Osteocyte (in vitro differentiated cells): ENCODE data around the gene TRIM52. TPM values are rescaled to one million over a fixed set of nuclear protein-coding genes. Genes with fewer than 3 reads are reported as not detected.

Experiments
- DNase-seq: peaks from one replicate; pipeline ENCODE4 v3.0.0; 2021; ENCODE audit warnings: mixed read lengths; ENCODE audit not compliant: unreplicated experiment; ENCODE audit errors: extremely low spot score
- H3K27ac Mint-ChIP-seq: one replicate; pipeline ENCODE4 v1.8.0; 2021; ENCODE audit warnings: mild to moderate bottlenecking, mixed read lengths; ENCODE audit not compliant: unreplicated experiment
- H3K27me3 Mint-ChIP-seq: one replicate; pipeline ENCODE4 v1.8.0; 2021; ENCODE audit warnings: mixed read lengths; ENCODE audit not compliant: unreplicated experiment
- H3K36me3 Mint-ChIP-seq: one replicate; pipeline ENCODE4 v1.8.0; 2021; ENCODE audit warnings: mixed read lengths; ENCODE audit not compliant: unreplicated experiment
- H3K4me1 Mint-ChIP-seq: one replicate; pipeline ENCODE4 v1.8.0; 2021; ENCODE audit warnings: mixed read lengths; ENCODE audit not compliant: unreplicated experiment
- H3K4me3 Mint-ChIP-seq: one replicate; pipeline ENCODE4 v1.8.0; 2021; ENCODE audit warnings: mild to moderate bottlenecking, moderate library complexity, mixed read lengths; ENCODE audit not compliant: unreplicated experiment
- H3K9me3 Mint-ChIP-seq: one replicate; pipeline ENCODE4 v1.8.0; 2021; ENCODE audit warnings: mixed read lengths; ENCODE audit not compliant: unreplicated experiment
- total RNA-seq: library from RNA; stranded (reverse); gene quantifications from 2 replicates; pipeline ENCODE4 v1.2.1, GENCODE V29; 2021
- TF ChIP-seq, protein P1 (sequence below): fragments of 200-600 bp; sonication (generic); IDR thresholded peaks from 2 replicates; pipeline ENCODE4 v1.5.0; 2021; ENCODE audit warnings: antibody characterized with exemption, mild to moderate bottlenecking, moderate library complexity

Gene TRIM52
- total RNA-seq, 1 donor from 2014 or later: 12.8 TPM

DNA sequence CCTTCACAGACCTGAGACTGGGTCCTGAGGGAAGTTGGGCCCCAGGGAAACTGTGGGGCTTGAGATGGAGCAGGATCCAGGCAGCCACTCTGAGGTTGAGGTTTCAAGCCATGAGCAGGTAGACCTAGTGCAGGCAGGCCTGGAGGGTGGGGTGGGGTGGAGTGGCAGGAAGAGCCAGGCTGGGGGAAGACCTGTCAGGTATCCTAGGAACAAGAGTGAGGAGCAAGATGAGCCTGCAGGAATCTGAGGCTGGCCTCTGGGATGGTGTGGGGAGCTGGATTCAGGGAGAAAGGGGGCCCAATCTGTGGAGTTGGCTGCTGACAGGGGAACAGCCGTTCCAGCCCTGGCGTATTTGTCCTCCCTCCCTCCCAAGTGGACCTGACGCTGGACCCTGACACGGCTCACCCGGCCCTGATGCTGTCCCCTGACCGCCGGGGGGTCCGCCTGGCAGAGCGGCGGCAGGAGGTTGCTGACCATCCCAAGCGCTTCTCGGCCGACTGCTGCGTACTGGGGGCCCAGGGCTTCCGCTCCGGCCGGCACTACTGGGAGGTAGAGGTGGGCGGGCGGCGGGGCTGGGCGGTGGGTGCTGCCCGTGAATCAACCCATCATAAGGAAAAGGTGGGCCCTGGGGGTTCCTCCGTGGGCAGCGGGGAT, 27.0 kb downstream of the TRIM52 start:
- H3K27me3 Mint-ChIP-seq: no peaks in the 10 kb centered on the region
- H3K4me1 Mint-ChIP-seq: peaks cover 11% of the 10 kb centered on the region
- DNase-seq: no peak
- H3K9me3 Mint-ChIP-seq: no peaks in the 10 kb centered on the region
- no peak overlapping the region for H3K27ac Mint-ChIP-seq
- TF ChIP-seq, protein P1, sequence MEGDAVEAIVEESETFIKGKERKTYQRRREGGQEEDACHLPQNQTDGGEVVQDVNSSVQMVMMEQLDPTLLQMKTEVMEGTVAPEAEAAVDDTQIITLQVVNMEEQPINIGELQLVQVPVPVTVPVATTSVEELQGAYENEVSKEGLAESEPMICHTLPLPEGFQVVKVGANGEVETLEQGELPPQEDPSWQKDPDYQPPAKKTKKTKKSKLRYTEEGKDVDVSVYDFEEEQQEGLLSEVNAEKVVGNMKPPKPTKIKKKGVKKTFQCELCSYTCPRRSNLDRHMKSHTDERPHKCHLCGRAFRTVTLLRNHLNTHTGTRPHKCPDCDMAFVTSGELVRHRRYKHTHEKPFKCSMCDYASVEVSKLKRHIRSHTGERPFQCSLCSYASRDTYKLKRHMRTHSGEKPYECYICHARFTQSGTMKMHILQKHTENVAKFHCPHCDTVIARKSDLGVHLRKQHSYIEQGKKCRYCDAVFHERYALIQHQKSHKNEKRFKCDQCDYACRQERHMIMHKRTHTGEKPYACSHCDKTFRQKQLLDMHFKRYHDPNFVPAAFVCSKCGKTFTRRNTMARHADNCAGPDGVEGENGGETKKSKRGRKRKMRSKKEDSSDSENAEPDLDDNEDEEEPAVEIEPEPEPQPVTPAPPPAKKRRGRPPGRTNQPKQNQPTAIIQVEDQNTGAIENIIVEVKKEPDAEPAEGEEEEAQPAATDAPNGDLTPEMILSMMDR: no peak
- peaks cover 42% of the 10 kb centered on the region for H3K36me3 Mint-ChIP-seq
- no peak overlapping the region for H3K4me3 Mint-ChIP-seq

DNA sequence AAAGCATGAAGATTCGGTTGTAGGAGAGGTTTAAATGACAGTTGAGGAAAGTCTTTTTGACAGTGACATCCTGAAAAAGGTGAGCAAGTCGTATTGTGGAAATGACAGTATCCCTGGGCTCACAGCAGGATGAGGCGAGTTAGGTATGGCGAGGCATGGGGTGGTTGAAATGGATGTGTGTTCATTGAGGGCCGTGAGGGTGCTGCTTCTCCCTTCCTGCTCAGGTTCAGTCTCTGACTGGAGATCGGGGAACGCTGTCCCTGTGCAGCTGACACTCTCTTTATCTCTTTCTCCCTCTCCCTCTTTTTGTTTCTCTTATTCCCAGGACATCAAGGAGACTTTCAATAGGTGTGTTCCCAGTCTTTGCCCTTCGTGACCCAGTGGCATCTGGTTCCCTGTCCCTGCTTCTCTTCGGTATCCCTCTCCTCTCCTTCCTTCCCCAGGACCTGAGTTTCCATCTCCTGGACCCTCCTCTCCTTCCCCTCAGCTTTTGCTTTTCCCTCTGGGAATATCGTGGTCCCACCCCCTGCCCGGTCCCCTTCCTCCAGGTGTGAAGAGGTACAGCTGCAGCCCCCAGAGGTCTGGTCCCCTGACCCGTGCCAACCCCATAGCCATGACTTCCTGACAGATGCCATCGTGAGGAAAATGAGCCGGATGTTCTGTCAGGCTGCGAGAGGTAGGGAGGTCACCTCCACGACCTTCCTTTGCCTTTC, 27.7 kb downstream of the TRIM52 start:
- Mint-ChIP-seq H3K4me3 (no peak overlapping the region), H3K9me3 (no peaks in the 10 kb centered on the region), H3K36me3 (peaks cover 36% of the 10 kb centered on the region), H3K27me3 (no peaks in the 10 kb centered on the region), H3K27ac (peak overlapping the region; percentile 41), H3K4me1 (peaks cover 9% of the 10 kb centered on the region)
- DNase-seq: no peak
- TF ChIP-seq, protein P1: no peak

DNA sequence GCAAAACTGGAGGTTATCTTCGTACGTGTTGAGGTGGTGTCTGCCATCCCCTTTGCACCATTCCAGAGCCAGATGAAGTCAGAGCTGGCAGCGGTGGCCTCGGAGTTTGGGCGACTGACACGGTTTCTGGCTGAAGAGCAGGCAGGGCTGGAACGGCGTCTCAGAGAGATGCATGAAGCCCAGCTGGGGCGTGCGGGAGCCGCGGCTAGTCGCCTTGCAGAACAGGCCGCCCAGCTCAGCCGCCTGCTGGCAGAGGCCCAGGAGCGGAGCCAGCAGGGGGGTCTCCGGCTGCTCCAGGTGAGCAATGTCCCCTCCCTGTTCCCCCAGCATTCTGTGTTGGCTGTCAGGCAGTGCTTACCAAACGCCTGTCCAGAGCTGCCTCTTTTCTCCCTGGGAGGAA, 28.4 kb downstream of the TRIM52 start:
- Mint-ChIP-seq H3K27ac (no peak overlapping the region), H3K36me3 (peaks cover 30% of the 10 kb centered on the region), H3K4me1 (peaks cover 8% of the 10 kb centered on the region), H3K9me3 (no peaks in the 10 kb centered on the region), H3K27me3 (no peaks in the 10 kb centered on the region), H3K4me3 (no peak overlapping the region)
- TF ChIP-seq, protein P1: no peak
- no peak for DNase-seq

DNA sequence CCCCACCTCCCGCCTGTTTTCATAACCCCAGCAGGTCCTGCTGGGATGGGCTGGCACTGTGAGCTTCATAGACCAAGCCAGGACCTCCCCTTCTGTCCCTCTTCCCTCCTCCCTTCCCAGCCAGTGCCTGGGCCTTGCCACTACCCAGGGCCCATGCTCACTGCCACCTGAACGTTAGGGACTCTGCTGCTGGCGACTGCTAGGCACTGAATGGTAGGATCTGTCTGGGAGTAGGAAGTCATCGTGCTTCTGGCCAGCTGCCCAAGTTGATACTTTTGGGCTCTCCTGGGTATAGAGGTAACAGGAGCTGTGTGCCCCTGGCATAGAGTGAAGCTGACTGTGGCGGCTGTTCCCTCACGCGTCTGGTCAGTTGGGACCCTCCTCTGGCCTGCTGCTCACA, 29.5 kb downstream of the TRIM52 start:
- no peak overlapping the region for H3K27ac Mint-ChIP-seq
- H3K36me3 Mint-ChIP-seq: peaks cover 20% of the 10 kb centered on the region
- no peaks in the 10 kb centered on the region for H3K27me3 Mint-ChIP-seq

DNA sequence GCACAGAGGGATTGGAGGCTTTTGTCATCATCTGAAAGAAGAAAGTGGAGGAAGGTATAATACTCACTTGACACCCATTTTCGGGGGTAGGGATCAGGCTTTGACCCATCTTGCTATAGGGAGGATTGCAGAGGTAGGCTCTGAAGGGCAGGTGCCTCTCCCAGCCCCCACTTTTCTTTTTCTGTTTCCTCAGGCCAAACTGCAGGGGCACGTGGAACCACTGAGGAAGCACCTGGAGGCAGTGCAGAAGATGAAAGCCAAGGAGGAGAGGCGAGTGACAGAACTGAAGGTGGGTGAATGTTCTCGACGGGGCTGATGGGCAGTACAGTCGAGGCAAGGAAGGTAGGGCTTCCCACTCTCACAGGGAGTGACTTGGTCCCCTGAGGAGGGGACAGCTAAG, 30.4 kb downstream of the TRIM52 start:
- Mint-ChIP-seq H3K4me1 (peaks cover 10% of the 10 kb centered on the region), H3K9me3 (no peaks in the 10 kb centered on the region), H3K36me3 (peaks cover 19% of the 10 kb centered on the region), H3K27ac (no peak overlapping the region), H3K4me3 (no peak overlapping the region), H3K27me3 (no peaks in the 10 kb centered on the region)
- DNase-seq: no peak
- TF ChIP-seq, protein P1: no peak

More for the DNA sequence above, 29.5 kb downstream of the TRIM52 start:
- Mint-ChIP-seq H3K9me3 (no peaks in the 10 kb centered on the region), H3K4me1 (peaks cover 8% of the 10 kb centered on the region), H3K4me3 (no peak overlapping the region)
- TF ChIP-seq, protein P1: no peak
- no peak for DNase-seq
